Keratinocyte (primary cell): ENCODE measurements around the gene CCDC83. TPM values are rescaled to one million over a fixed set of nuclear protein-coding genes. Genes with fewer than 3 reads are reported as not detected.
"Not testable (repeated sequence)": the region's sequence is repeated elsewhere in the genome, so short reads cannot be mapped to it uniquely, and the experiment has no call there.

Experiments
- DNase-seq: peaks from one replicate; pipeline ENCODE4 v3.0.0-alpha.2; 2011; ENCODE audit warnings: low read depth, missing footprints, low spot score
- FAIRE-seq: peaks from 2 replicates; lab custom pipeline; 2011; peaks lifted over from hg19 to GRCh38; lab: Jason Lieb, UNC
- H2AFZ ChIP-seq: 2 replicates; pipeline ENCODE4 v1.6.0; 2012; ENCODE audit warnings: low read length, control low read depth, inconsistent platforms; ENCODE audit not compliant: control insufficient read depth
- H3K27ac ChIP-seq: 2 replicates; pipeline ENCODE4 v1.5.1; 2011; ENCODE audit warnings: low read length; ENCODE audit not compliant: control insufficient read depth, insufficient read depth
- H3K27me3 ChIP-seq: 3 replicates; pipeline ENCODE4 v1.6.0; 2011; ENCODE audit warnings: low read length; ENCODE audit not compliant: control insufficient read depth, insufficient read depth; ENCODE audit errors: extremely low read depth
- H3K36me3 ChIP-seq, 2 experiments: 2 replicates in 1 of 2; 3 replicates in 1 of 2; pipeline ENCODE4 v1.5.1; 2011; ENCODE audit warnings: low read length in 2 of 2, mild to moderate bottlenecking in 1 of 2; ENCODE audit not compliant: control insufficient read depth in 2 of 2, insufficient read depth in 2 of 2; ENCODE audit errors: extremely low read depth in 1 of 2
- H3K4me1 ChIP-seq: 3 replicates; pipeline ENCODE4 v1.5.1; 2011; ENCODE audit warnings: low read length; ENCODE audit not compliant: control insufficient read depth, insufficient read depth; ENCODE audit errors: extremely low read depth
- H3K4me2 ChIP-seq: 3 replicates; pipeline ENCODE4 v1.6.0; 2011; ENCODE audit warnings: low read depth, low read length; ENCODE audit not compliant: control insufficient read depth, insufficient read depth; ENCODE audit errors: extremely low read depth
- H3K4me3 ChIP-seq, 3 experiments: fragments of 200-600 bp in 1 of 3; sonication (generic) in 1 of 3; 2 replicates in 2 of 3; 3 replicates in 1 of 3; pipeline ENCODE4 v1.5.1; 2011 to 2016; ENCODE audit warnings: low read length in 3 of 3, mild to moderate bottlenecking in 3 of 3, control low read depth in 2 of 3, inconsistent platforms in 1 of 3, low read depth in 1 of 3, mixed read lengths in 1 of 3, mixed run types in 1 of 3, moderate library complexity in 1 of 3; ENCODE audit not compliant: control insufficient read depth in 2 of 3, insufficient read depth in 2 of 3; ENCODE audit errors: extremely low read depth in 1 of 3
- H3K79me2 ChIP-seq: 2 replicates; pipeline ENCODE4 v1.6.0; 2012; ENCODE audit warnings: low read length; ENCODE audit not compliant: control insufficient read depth, insufficient read depth
- H3K9ac ChIP-seq: 3 replicates; pipeline ENCODE4 v1.6.0; 2011; ENCODE audit warnings: low read length; ENCODE audit not compliant: control insufficient read depth, insufficient read depth; ENCODE audit errors: extremely low read depth
- H3K9me1 ChIP-seq: 3 replicates; pipeline ENCODE4 v1.6.0; 2011; ENCODE audit warnings: low read length; ENCODE audit not compliant: control insufficient read depth, insufficient read depth; ENCODE audit errors: extremely low read depth
- H3K9me3 ChIP-seq: 2 replicates; pipeline ENCODE4 v1.5.1; 2012; ENCODE audit warnings: low read depth, low read length; ENCODE audit not compliant: control insufficient read depth
- H4K20me1 ChIP-seq: 3 replicates; pipeline ENCODE4 v1.6.0; 2011; ENCODE audit warnings: low read length; ENCODE audit not compliant: control insufficient read depth, insufficient read depth; ENCODE audit errors: extremely low read depth
- EZH2 ChIP-seq: IDR thresholded peaks from one replicate; pipeline ENCODE4 v1.6.1; 2012; ENCODE audit warnings: inconsistent platforms, mild to moderate bottlenecking, low read length, moderate library complexity
- dilution Hi-C: fragments of 300-500 bp; cut with MboI; formaldehyde crosslinking; loops from one replicate; pipeline ENCODE4 v1.7.0; 2020; ENCODE audit warnings: low sequenced_read_pairs; ENCODE audit not compliant: extremely low pct_ligation_motif_present
- polyA plus RNA-seq, 5 experiments: library from polyadenylated mRNA; depleted of rRNA in 3 of 5; stranded (reverse) in 3 of 5; stranded (forward) in 1 of 5; unstranded in 1 of 5; fragments of >200 nt; gene quantifications; 1 replicate in 1 of 5; 2 replicates in 3 of 5; 3 replicates in 1 of 5; pipeline versions ENCODE4 v1.2.1 to v1.2.3, GENCODE V29; 2011 to 2012; ENCODE audit warnings: missing spikeins in 2 of 5, low read depth in 1 of 5, low replicate concordance in 1 of 5
- TF ChIP-seq, protein P1 (sequence below), 3 experiments: IDR thresholded peaks in 1 of 3; conservative IDR thresholded peaks in 1 of 3; optimal IDR thresholded peaks in 1 of 3; 2 replicates in 2 of 3; 3 replicates in 1 of 3; pipeline versions ENCODE3 to v1.5.1; 2011; ENCODE audit warnings: low read length in 3 of 3, mild to moderate bottlenecking in 3 of 3, moderate library complexity in 2 of 3, control low read depth in 1 of 3, inconsistent platforms in 1 of 3; ENCODE audit not compliant: insufficient read depth in 2 of 3; ENCODE audit errors: extremely low read depth in 1 of 3

CCDC83 gene
- polyA plus RNA-seq, 1 donor (not counting 4 experiments of a cell fraction or from before 2014, with no cell fraction given), result not detected

DNA sequence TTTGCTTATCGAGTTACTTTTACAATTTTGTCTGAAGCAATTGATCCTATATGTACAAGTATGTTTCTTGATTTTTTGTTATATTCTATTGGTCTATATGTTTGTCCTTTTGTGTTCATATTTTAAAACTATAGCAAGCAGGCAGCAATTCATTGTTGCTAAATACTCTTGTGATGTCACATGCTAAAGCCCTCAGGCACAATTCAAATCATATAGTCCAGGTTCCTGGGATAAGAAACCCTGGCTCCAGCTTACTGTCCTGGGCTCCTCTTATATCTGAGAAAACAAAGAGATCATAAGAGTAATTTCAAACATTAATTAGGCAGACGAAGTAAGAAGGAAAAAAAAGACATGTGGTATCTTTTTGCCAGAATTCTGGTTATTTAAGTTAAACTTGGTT, 6.6 kb upstream of the CCDC83 start:
- Histone ChIP-seq H3K36me3 (no peaks in the 10 kb centered on the region), H3K9me1 (no peaks in the 10 kb centered on the region), H4K20me1 (no peaks in the 10 kb centered on the region), H3K27ac (no peak overlapping the region), H3K79me2 (no peaks in the 10 kb centered on the region), H3K9me3 (no peaks in the 10 kb centered on the region), H3K4me2 (no peak overlapping the region), H3K9ac (no peak overlapping the region), H3K4me3 (no peak overlapping the region), H3K27me3 (no peaks in the 10 kb centered on the region), H3K4me1 (peaks cover 17% of the 10 kb centered on the region), H2AFZ (no peak overlapping the region)
- no peak for FAIRE-seq
- dilution Hi-C loops, result no loop called here
- no peak for DNase-seq
- TF ChIP-seq, protein P1, sequence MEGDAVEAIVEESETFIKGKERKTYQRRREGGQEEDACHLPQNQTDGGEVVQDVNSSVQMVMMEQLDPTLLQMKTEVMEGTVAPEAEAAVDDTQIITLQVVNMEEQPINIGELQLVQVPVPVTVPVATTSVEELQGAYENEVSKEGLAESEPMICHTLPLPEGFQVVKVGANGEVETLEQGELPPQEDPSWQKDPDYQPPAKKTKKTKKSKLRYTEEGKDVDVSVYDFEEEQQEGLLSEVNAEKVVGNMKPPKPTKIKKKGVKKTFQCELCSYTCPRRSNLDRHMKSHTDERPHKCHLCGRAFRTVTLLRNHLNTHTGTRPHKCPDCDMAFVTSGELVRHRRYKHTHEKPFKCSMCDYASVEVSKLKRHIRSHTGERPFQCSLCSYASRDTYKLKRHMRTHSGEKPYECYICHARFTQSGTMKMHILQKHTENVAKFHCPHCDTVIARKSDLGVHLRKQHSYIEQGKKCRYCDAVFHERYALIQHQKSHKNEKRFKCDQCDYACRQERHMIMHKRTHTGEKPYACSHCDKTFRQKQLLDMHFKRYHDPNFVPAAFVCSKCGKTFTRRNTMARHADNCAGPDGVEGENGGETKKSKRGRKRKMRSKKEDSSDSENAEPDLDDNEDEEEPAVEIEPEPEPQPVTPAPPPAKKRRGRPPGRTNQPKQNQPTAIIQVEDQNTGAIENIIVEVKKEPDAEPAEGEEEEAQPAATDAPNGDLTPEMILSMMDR (optimal IDR thresholded peaks at IDR 0.05 in 1 of 3, IDR thresholded peaks at IDR 0.05 in 1 of 3, conservative IDR thresholded peaks at IDR 0.05 in 1 of 3; ENCODE audit: extremely low read depth in 1 of 3, insufficient read depth in 2 of 3, low read length in 3 of 3), result no peak
- TF ChIP-seq EZH2, result no peak

- FAIRE-seq, H3K4me1 ChIP-seq, H3K27ac ChIP-seq, dilution Hi-C loops, H3K9me1 ChIP-seq, H3K36me3 ChIP-seq, H3K9me3 ChIP-seq, H4K20me1 ChIP-seq, H3K4me3 ChIP-seq, H3K4me2 ChIP-seq, DNase-seq, H3K27me3 ChIP-seq, H3K9ac ChIP-seq, H3K79me2 ChIP-seq, H2AFZ ChIP-seq: not testable (repeated sequence)
These were observed 2.4 kb upstream of the CCDC83 start for GRCh38 chr11:85852754-85853153.

GRCh38 chr11:85853541-85853940, 1.6 kb upstream of the CCDC83 start:
- H3K4me2 ChIP-seq, H3K4me1 ChIP-seq, H3K27ac ChIP-seq, H3K9me3 ChIP-seq, dilution Hi-C loops, H3K27me3 ChIP-seq, H4K20me1 ChIP-seq, H3K36me3 ChIP-seq, H3K79me2 ChIP-seq, H3K9ac ChIP-seq, DNase-seq, H3K9me1 ChIP-seq, H3K4me3 ChIP-seq, H2AFZ ChIP-seq: not testable (repeated sequence)
- FAIRE-seq, result peak; percentile 60
